ENCODE data around the gene AKAP8. TPM values are rescaled to one million over a fixed set of nuclear protein-coding genes. Genes with fewer than 3 reads are reported as not detected.
A peak's percentile ranks its signal among the peaks of the same experiment; 100 is the strongest.
"Not testable (repeated sequence)": the region's sequence is repeated elsewhere in the genome, so short reads cannot be mapped to it uniquely, and the experiment has no call there.

AKAP8 gene
- total RNA-seq, 1 experiment from 2014 or later: 50.8 TPM

DNA sequence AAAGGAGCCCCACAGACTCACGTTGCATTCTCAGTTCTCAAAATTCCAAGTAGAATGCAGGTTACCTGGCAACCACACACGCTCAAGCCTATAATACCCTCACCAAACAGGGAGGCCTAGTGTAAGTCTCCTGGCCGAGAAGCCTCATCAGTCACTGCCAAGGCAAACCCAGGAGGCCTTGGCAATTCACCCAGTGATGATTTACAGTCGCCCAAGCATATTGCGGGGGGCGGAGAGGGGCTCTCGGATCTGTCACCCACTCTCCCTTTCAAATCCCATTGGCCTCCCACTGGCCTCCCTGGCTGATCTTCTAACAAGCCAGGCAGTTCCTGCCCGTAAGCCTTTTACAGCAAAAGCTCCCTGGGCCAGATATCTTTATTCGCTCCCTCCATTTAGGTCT is 38.1 kb upstream of the AKAP8 start:
- peaks cover 13% of the 10 kb centered on the region for H3K4me1 ChIP-seq (ENCODE audit: control insufficient read depth, insufficient read depth, low read length)
- peak overlapping the region; percentile 89 for H3K27ac ChIP-seq (ENCODE audit: low read length)
- in situ Hi-C loops (cut with HindIII; ENCODE audit: low pct_unique_long_range_greater_than_20kb, low sequenced_read_pairs): no loop called here
- no peaks in the 10 kb centered on the region for H3K9me3 ChIP-seq (ENCODE audit: control insufficient read depth, insufficient read depth, low read depth, low read length)
- CTCF ChIA-PET: no interaction called here
- POLR2A ChIA-PET: no interaction called here
- no peaks in the 10 kb centered on the region for H3K27me3 ChIP-seq (ENCODE audit: control insufficient read depth, insufficient read depth, low read length)
- intact Hi-C loops (cut with micrococcal nuclease; ENCODE audit: unreplicated experiment): loop anchor here (5.0 kb wide), 1 partner anchor 140 kb away; no protein-coding TSS in a partner anchor
- peaks cover 9% of the 10 kb centered on the region; the same call in 1 of the 2 replicates for H3K36me3 ChIP-seq (ENCODE audit: control insufficient read depth, insufficient read depth, low read length)
- H3K4me3 ChIP-seq (ENCODE audit: low read depth in 2 of 2, low read length in 2 of 2): peak overlapping the region; percentile 94 to 97
- TF ChIP-seq, protein P1, sequence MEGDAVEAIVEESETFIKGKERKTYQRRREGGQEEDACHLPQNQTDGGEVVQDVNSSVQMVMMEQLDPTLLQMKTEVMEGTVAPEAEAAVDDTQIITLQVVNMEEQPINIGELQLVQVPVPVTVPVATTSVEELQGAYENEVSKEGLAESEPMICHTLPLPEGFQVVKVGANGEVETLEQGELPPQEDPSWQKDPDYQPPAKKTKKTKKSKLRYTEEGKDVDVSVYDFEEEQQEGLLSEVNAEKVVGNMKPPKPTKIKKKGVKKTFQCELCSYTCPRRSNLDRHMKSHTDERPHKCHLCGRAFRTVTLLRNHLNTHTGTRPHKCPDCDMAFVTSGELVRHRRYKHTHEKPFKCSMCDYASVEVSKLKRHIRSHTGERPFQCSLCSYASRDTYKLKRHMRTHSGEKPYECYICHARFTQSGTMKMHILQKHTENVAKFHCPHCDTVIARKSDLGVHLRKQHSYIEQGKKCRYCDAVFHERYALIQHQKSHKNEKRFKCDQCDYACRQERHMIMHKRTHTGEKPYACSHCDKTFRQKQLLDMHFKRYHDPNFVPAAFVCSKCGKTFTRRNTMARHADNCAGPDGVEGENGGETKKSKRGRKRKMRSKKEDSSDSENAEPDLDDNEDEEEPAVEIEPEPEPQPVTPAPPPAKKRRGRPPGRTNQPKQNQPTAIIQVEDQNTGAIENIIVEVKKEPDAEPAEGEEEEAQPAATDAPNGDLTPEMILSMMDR (IDR thresholded peaks at IDR 0.05): no peak
- no peak for TF ChIP-seq TCF7L2 (IDR thresholded peaks at IDR 0.05; ENCODE audit: low read depth, low read length)
- no peak for DNase-seq (ENCODE audit: low read depth, low spot score)
- no peak for ATAC-seq
- no TSS peak for BruUV-seq (replicated peaks)

DNA sequence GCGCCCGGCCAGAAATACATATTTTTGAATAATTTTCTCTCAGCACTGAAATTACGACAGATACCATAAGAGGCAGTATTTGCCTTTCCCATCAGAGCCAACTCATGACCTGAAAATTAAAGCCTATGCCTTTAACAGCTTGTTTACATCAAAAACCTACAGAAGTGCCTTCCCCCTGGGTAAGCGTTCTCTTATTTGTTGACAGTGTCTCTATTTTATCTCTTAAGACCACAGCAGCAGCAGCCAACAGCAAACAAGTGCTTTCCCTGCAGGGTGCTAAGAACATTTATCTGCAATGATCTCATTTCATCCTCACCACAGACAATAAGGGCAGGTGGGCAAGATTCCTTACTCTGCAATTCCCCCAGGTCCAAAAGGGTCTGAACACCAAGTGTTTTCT is 33.2 kb upstream of the AKAP8 start:
- in situ Hi-C loops (cut with HindIII; ENCODE audit: low pct_unique_long_range_greater_than_20kb, low sequenced_read_pairs): no loop called here
- Histone ChIP-seq H3K9me3 (ENCODE audit: control insufficient read depth, insufficient read depth, low read depth, low read length) (no peaks in the 10 kb centered on the region), H3K36me3 (ENCODE audit: control insufficient read depth, insufficient read depth, low read length) (peaks cover 2% of the 10 kb centered on the region), H3K27ac (ENCODE audit: low read length) (no peak overlapping the region), H3K4me3 (ENCODE audit: low read depth in 2 of 2, low read length in 2 of 2) (no peak overlapping the region), H3K4me1 (ENCODE audit: control insufficient read depth, insufficient read depth, low read length) (peaks cover 9% of the 10 kb centered on the region; the same call in 1 of the 2 replicates), H3K27me3 (ENCODE audit: control insufficient read depth, insufficient read depth, low read length) (no peaks in the 10 kb centered on the region)
- intact Hi-C loops (cut with micrococcal nuclease; ENCODE audit: unreplicated experiment): no loop called here
- POLR2A ChIA-PET: no interaction called here
- CTCF ChIA-PET: no interaction called here
- ATAC-seq (no peak), DNase-seq (ENCODE audit: low read depth, low spot score) (no peak)
- TF ChIP-seq, protein P2, sequence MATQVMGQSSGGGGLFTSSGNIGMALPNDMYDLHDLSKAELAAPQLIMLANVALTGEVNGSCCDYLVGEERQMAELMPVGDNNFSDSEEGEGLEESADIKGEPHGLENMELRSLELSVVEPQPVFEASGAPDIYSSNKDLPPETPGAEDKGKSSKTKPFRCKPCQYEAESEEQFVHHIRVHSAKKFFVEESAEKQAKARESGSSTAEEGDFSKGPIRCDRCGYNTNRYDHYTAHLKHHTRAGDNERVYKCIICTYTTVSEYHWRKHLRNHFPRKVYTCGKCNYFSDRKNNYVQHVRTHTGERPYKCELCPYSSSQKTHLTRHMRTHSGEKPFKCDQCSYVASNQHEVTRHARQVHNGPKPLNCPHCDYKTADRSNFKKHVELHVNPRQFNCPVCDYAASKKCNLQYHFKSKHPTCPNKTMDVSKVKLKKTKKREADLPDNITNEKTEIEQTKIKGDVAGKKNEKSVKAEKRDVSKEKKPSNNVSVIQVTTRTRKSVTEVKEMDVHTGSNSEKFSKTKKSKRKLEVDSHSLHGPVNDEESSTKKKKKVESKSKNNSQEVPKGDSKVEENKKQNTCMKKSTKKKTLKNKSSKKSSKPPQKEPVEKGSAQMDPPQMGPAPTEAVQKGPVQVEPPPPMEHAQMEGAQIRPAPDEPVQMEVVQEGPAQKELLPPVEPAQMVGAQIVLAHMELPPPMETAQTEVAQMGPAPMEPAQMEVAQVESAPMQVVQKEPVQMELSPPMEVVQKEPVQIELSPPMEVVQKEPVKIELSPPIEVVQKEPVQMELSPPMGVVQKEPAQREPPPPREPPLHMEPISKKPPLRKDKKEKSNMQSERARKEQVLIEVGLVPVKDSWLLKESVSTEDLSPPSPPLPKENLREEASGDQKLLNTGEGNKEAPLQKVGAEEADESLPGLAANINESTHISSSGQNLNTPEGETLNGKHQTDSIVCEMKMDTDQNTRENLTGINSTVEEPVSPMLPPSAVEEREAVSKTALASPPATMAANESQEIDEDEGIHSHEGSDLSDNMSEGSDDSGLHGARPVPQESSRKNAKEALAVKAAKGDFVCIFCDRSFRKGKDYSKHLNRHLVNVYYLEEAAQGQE (IDR thresholded peaks at IDR 0.05; ENCODE audit: insufficient read depth in 1 of 2, low read depth in 2 of 2, low read length in 1 of 2): no peak
- TF ChIP-seq, protein P1 (IDR thresholded peaks at IDR 0.05): no peak
- TF ChIP-seq POLR2AphosphoS5 (IDR thresholded peaks at IDR 0.05; ENCODE audit: low read depth, low read length): no peak
- no peak for TF ChIP-seq TCF7L2 (IDR thresholded peaks at IDR 0.05; ENCODE audit: low read depth, low read length)
- no peak for TF ChIP-seq SIN3A (IDR thresholded peaks at IDR 0.05; ENCODE audit: borderline replicate concordance, insufficient read depth, low read depth, low read length)
- BruUV-seq (replicated peaks): no TSS peak

DNA sequence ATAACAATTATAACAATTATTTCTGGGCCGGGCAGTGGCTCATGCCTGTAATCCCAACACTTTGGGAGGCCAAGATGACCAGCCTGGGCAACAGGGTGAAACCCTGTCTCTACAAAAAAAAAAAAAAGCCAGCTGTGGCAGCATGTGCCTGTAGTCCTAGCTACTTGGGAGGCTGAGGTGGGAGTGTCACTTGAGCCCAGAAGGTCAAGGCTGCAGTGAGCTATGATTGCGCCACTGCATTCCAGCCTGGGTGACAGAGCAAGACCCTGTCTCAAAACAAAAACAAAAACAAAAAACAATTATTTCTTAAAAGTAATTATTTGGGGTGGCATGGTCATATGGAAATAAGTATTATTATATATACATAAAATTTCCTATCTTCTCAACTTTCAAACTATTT is 31.8 kb upstream of the AKAP8 start:
- H3K27ac ChIP-seq (ENCODE audit: low read length); H3K4me3 ChIP-seq (ENCODE audit: low read depth in 2 of 2, low read length in 2 of 2); H3K4me1 ChIP-seq (ENCODE audit: control insufficient read depth, insufficient read depth, low read length); CTCF ChIA-PET; H3K27me3 ChIP-seq (ENCODE audit: control insufficient read depth, insufficient read depth, low read length); H3K9me3 ChIP-seq (ENCODE audit: control insufficient read depth, insufficient read depth, low read depth, low read length); intact Hi-C loops (cut with micrococcal nuclease; ENCODE audit: unreplicated experiment); DNase-seq (ENCODE audit: low read depth, low spot score); H3K36me3 ChIP-seq (ENCODE audit: control insufficient read depth, insufficient read depth, low read length); in situ Hi-C loops (cut with HindIII; ENCODE audit: low pct_unique_long_range_greater_than_20kb, low sequenced_read_pairs); ATAC-seq; POLR2A ChIA-PET; BruUV-seq (replicated peaks): not testable (repeated sequence)
